HepG2 (cell line): ENCODE measurements around the gene GNA15. TPM values are rescaled to one million over a fixed set of nuclear protein-coding genes. Genes with fewer than 3 reads are reported as not detected.

ENCODE experiments used
- ATAC-seq: fragments of 200-7000 bp; cut with Tn5 transposase; 3 replicates; pipeline ENCODE4 v1.9.1; 2020; ENCODE audit warnings: mild to moderate bottlenecking, moderate library complexity
- BruUV-seq: library from RNA; stranded (reverse); fragments of 400-500 nt; replicated peaks from 2 replicates; lab custom pipeline; 2021; lab: Mats Ljungman, UMichigan
- CTCF ChIA-PET: fragments of 300-600 bp; formaldehyde crosslinking; extraction: SDS; loops from one replicate; lab custom pipeline; 2021; ENCODE audit warnings: low total read pairs, inconsistent platforms, low intra/inter-chr PET ratio; lab: Yijun Ruan, JAX
- POLR2A ChIA-PET: fragments of 350-600 bp; sonication (Branson Sonifier 250); formaldehyde crosslinking; loops from one replicate; lab custom pipeline; 2020; ENCODE audit warnings: antibody characterized with exemption, inconsistent platforms; lab: Yijun Ruan, JAX
- DNase-seq: peaks from one replicate; pipeline ENCODE4 v3.0.0-alpha.2; 2015; ENCODE audit warnings: low spot score
- FAIRE-seq: peaks from 3 replicates; lab custom pipeline; 2011; peaks lifted over from hg19 to GRCh38; lab: Jason Lieb, UNC
- H2AFZ ChIP-seq: one replicate; pipeline ENCODE4 v1.6.1; 2011; ENCODE audit warnings: low read length, inconsistent platforms
- H3K27ac ChIP-seq: fragments of 300-600 bp; 3 replicates; pipeline ENCODE4 v1.8.0; 2011; ENCODE audit warnings: mixed run types, mild to moderate bottlenecking, mixed read lengths, low read length, inconsistent platforms; ENCODE audit not compliant: insufficient read depth; ENCODE audit errors: extremely low read length
- H3K27me3 ChIP-seq, 2 experiments: fragments of 200-600 bp in 1 of 2; 2 replicates in 1 of 2; 3 replicates in 1 of 2; pipeline versions ENCODE4 v1.6.0 to v1.8.0; 2011; ENCODE audit warnings: low read length in 2 of 2, mild to moderate bottlenecking in 2 of 2, moderate library complexity in 2 of 2, inconsistent platforms in 1 of 2; ENCODE audit not compliant: insufficient read depth in 2 of 2, control insufficient read depth in 1 of 2
- H3K36me3 ChIP-seq, 2 experiments: fragments of 200-600 bp in 1 of 2; replicated peaks in 1 of 2; 2 replicates in 1 of 2; 3 replicates in 1 of 2; pipeline versions ENCODE4 v1.5.1 to v1.8.0; 2011; ENCODE audit warnings: low read length in 2 of 2, inconsistent platforms in 1 of 2; ENCODE audit not compliant: insufficient read depth in 2 of 2, control insufficient read depth in 1 of 2
- H3K4me1 ChIP-seq: 2 replicates; pipeline ENCODE4 v1.5.1; 2012; ENCODE audit warnings: low read length, inconsistent platforms; ENCODE audit not compliant: insufficient read depth
- H3K4me2 ChIP-seq: 2 replicates; pipeline ENCODE4 v1.6.0; 2011; ENCODE audit warnings: low read depth, low read length, inconsistent platforms
- H3K4me3 ChIP-seq, 3 experiments: fragments of 200-600 bp in 1 of 3; sonication (generic), shearing (Covaris generic) in 1 of 3; replicated peaks in 1 of 3; 2 replicates each; pipeline ENCODE4 v1.5.1; 2011 to 2016; ENCODE audit warnings: low read length in 3 of 3, inconsistent platforms in 2 of 3, low read depth in 2 of 3, mild to moderate bottlenecking in 2 of 3, control low read depth in 1 of 3, mixed read lengths in 1 of 3; ENCODE audit not compliant: insufficient read depth in 1 of 3
- H3K79me2 ChIP-seq: one replicate; pipeline ENCODE4 v1.6.1; 2011; ENCODE audit warnings: low read length, inconsistent platforms; ENCODE audit not compliant: insufficient read depth
- H3K9ac ChIP-seq: 2 replicates; pipeline ENCODE4 v1.6.0; 2011; ENCODE audit warnings: mild to moderate bottlenecking, low read depth, low read length, inconsistent platforms; ENCODE audit not compliant: insufficient read depth
- H3K9me3 ChIP-seq: 2 replicates; pipeline ENCODE4 v1.5.1; 2012; ENCODE audit warnings: mild to moderate bottlenecking, low read length
- H4K20me1 ChIP-seq: 2 replicates; pipeline ENCODE4 v1.6.0; 2011; ENCODE audit warnings: inconsistent platforms, mild to moderate bottlenecking, low read length, moderate library complexity; ENCODE audit not compliant: insufficient read depth
- FOSL2 ChIP-seq: sonication (generic); formaldehyde crosslinking; IDR thresholded peaks from 2 replicates; pipeline ENCODE4 v1.4.0; 2020; ENCODE audit warnings: missing genetic modification reagents
- MIER3 ChIP-seq: IDR thresholded peaks from 2 replicates; pipeline ENCODE4 v1.6.1; 2016; ENCODE audit warnings: missing compliant biosample characterization, borderline replicate concordance
- WGBS: methylation state at CpG from one replicate; pipeline ENCODE4 v1.1.6; 2017; ENCODE audit warnings: low lambda C conversion rate; 5-methylcytosine and 5-hydroxymethylcytosine counted together
- in situ Hi-C: cut with HindIII; loops from 2 replicates; pipeline ENCODE4 v1.10.0; 2017; ENCODE audit warnings: low pct_unique_long_range_greater_than_20kb; ENCODE audit not compliant: extremely low pct_ligation_motif_present
- intact Hi-C: fragments of 100-400 bp; cut with micrococcal nuclease; formaldehyde crosslinking; loops from one replicate; pipeline ENCODE4 v1.10.0; 2022; ENCODE audit not compliant: unreplicated experiment
- polyA plus RNA-seq, 8 experiments: library from polyadenylated mRNA; depleted of rRNA in 3 of 8; stranded (reverse) in 7 of 8; unstranded in 1 of 8; fragments of >200 nt; fragmentation: Illumina TruSeq in 4 of 8; extraction: Trizol in 4 of 8; gene quantifications; 2 replicates each; pipeline versions ENCODE4 v1.2.1 to v1.2.3, GENCODE V29; 2011 to 2016; ENCODE audit warnings: low read depth in 4 of 8, missing spikeins in 1 of 8, mixed read lengths in 1 of 8; ENCODE audit not compliant: insufficient read depth in 1 of 8
- total RNA-seq, 5 experiments: library from RNA; depleted of rRNA; stranded (reverse); fragments of >200 nt; fragmentation: Illumina TruSeq; extraction: Trizol; gene quantifications; 2 replicates each; pipeline ENCODE4 v1.2.3, GENCODE V29; 2016; ENCODE audit warnings: low read depth in 1 of 5
- TF ChIP-seq, protein P1 (sequence below): sonication (generic); formaldehyde crosslinking; IDR thresholded peaks from 2 replicates; pipeline ENCODE4 v1.5.0; 2020; ENCODE audit warnings: mild to moderate bottlenecking, missing genetic modification reagents
- TF ChIP-seq, protein P2 (sequence below): sonication (generic); formaldehyde crosslinking; IDR thresholded peaks from 2 replicates; pipeline ENCODE4 v1.4.0; 2020; ENCODE audit warnings: low read depth, mild to moderate bottlenecking, missing genetic modification reagents

GNA15 gene
- total and polyA plus RNA-seq, 2 of the 13 experiments (the other 11 are each of a cell fraction or from before 2014, with no cell fraction given) = not detected

DNA sequence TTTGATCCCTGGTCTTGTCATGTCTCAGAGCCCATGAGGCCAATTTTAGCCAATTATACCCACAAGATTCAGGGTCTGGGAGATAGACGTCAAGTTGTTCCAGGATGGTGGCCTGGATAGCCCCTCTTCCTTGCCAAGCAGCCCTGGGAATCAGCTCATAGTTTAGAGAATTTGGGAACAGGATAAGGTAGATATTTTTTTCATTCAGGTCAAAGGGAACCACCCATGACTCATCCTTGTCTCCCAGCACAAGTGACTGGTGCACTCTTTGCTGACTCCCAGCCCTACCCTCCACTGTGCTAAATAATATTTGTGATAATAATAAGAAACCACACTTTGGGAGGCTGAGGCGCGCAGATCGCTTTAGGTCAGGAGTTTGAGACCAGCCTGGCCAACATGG is 25.6 kb downstream of the GNA15 start:
- in situ Hi-C loops = loop anchor here (10.0 kb wide), 1 partner anchor 207 kb away; no protein-coding TSS in a partner anchor
- Histone ChIP-seq H3K4me2 (no peak overlapping the region), H3K27me3 (peaks cover 0 to 7% of the 10 kb centered on the region in 2 experiments; a peak in 1 of 5 replicates), H3K9me3 (no peaks in the 10 kb centered on the region)
- no TSS peak for BruUV-seq
- peak; percentile 43; the same call in 1 of the 2 replicates for TF ChIP-seq FOSL2 (CRISPR knock-in tag)
- no peak for TF ChIP-seq MIER3 (CRISPR knock-in tag)
- TF ChIP-seq, protein P1, sequence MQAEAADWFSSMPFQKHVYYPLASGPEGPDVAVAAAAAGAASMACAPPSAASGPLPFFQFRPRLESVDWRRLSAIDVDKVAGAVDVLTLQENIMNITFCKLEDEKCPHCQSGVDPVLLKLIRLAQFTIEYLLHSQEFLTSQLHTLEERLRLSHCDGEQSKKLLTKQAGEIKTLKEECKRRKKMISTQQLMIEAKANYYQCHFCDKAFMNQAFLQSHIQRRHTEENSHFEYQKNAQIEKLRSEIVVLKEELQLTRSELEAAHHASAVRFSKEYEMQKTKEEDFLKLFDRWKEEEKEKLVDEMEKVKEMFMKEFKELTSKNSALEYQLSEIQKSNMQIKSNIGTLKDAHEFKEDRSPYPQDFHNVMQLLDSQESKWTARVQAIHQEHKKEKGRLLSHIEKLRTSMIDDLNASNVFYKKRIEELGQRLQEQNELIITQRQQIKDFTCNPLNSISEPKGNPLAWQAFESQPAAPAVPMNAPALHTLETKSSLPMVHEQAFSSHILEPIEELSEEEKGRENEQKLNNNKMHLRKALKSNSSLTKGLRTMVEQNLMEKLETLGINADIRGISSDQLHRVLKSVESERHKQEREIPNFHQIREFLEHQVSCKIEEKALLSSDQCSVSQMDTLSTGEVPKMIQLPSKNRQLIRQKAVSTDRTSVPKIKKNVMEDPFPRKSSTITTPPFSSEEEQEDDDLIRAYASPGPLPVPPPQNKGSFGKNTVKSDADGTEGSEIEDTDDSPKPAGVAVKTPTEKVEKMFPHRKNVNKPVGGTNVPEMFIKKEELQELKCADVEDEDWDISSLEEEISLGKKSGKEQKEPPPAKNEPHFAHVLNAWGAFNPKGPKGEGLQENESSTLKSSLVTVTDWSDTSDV (CRISPR knock-in tag) = no peak
- TF ChIP-seq, protein P2, sequence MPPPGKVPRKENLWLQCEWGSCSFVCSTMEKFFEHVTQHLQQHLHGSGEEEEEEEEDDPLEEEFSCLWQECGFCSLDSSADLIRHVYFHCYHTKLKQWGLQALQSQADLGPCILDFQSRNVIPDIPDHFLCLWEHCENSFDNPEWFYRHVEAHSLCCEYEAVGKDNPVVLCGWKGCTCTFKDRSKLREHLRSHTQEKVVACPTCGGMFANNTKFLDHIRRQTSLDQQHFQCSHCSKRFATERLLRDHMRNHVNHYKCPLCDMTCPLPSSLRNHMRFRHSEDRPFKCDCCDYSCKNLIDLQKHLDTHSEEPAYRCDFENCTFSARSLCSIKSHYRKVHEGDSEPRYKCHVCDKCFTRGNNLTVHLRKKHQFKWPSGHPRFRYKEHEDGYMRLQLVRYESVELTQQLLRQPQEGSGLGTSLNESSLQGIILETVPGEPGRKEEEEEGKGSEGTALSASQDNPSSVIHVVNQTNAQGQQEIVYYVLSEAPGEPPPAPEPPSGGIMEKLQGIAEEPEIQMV (CRISPR knock-in tag) = no peak
- TF ChIP-seq, all 625 proteins: peak for 1
- DNase-seq (no peak), ATAC-seq (no peak), FAIRE-seq (no peak)
- Histone ChIP-seq H2AFZ (no peak overlapping the region), H3K36me3 (no peaks in the 10 kb centered on the region), H3K27ac (no peak overlapping the region), H3K4me3 (no peak overlapping the region), H3K79me2 (no peaks in the 10 kb centered on the region), H3K9ac (no peak overlapping the region), H3K4me1 (no peaks in the 10 kb centered on the region), H4K20me1 (no peaks in the 10 kb centered on the region)
- 51% methylated on average over 4 of the region's 4 CpGs for WGBS
- CTCF ChIA-PET = no interaction called here
- POLR2A ChIA-PET = no interaction called here
- intact Hi-C loops = no loop called here
